MM.1S (cell line): ENCODE data around the gene EXOC4.

Source experiments
- CTCF ChIP-seq: fragments of 300-600 bp; sonication (generic); IDR thresholded peaks from 2 replicates; pipeline ENCODE4 v1.5.1; 2016; ENCODE audit warnings: antibody characterized with exemption, low read length, mixed read lengths
- EZH2 ChIP-seq: fragments of 300-600 bp; sonication (generic); optimal IDR thresholded peaks from 2 replicates; pipeline ENCODE3; 2017; ENCODE audit warnings: low read depth, mild to moderate bottlenecking, antibody characterized with exemption, low read length, mixed read lengths
- EZH2phosphoT487 ChIP-seq: fragments of 300-600 bp; sonication (generic); IDR thresholded peaks from 2 replicates; pipeline ENCODE4 v1.6.1; 2018; ENCODE audit warnings: antibody characterized with exemption, low read length

GRCh38 chr7:133452577-133452976 lies 199.7 kb downstream of the EXOC4 start:
- TF ChIP-seq CTCF (no peak), EZH2 (no peak), EZH2phosphoT487 (no peak)
